Smooth muscle cell (in vitro differentiated cells): Measurements from ENCODE around the gene SPSB4. TPM values are rescaled to one million over a fixed set of nuclear protein-coding genes. Genes with fewer than 3 reads are reported as not detected.

Experiments used
- DNase-seq: peaks from one replicate; lab custom pipeline; 2025; ENCODE audit not compliant: unreplicated experiment; lab: John Stamatoyannopoulos, UW
- H2AFZ ChIP-seq: fragments of 200-600 bp; sonication (generic); 2 replicates; pipeline ENCODE4 v1.6.0; 2016; ENCODE audit warnings: antibody characterized with exemption, low read depth, mild to moderate bottlenecking
- H3F3A ChIP-seq: fragments of 200-600 bp; sonication (generic); 2 replicates; pipeline ENCODE4 v1.6.0; 2017; ENCODE audit warnings: antibody characterized with exemption, low read depth
- H3K27ac ChIP-seq: fragments of 200-600 bp; sonication (generic); 2 replicates; pipeline ENCODE4 v1.5.1; 2016; ENCODE audit warnings: low read depth, mild to moderate bottlenecking
- H3K27me3 ChIP-seq: fragments of 200-600 bp; sonication (generic); 2 replicates; pipeline ENCODE4 v1.6.1; 2016; ENCODE audit warnings: low read depth, mild to moderate bottlenecking
- H3K36me3 ChIP-seq: fragments of 200-600 bp; sonication (generic); 2 replicates; pipeline ENCODE4 v1.5.1; 2016; ENCODE audit warnings: low read depth
- H3K4me1 ChIP-seq: fragments of 200-600 bp; sonication (generic); 2 replicates; pipeline ENCODE4 v1.5.1; 2016; ENCODE audit warnings: low read depth
- H3K4me2 ChIP-seq: fragments of 200-600 bp; sonication (generic); 2 replicates; pipeline ENCODE4 v1.6.0; 2016; ENCODE audit warnings: mild to moderate bottlenecking
- H3K4me3 ChIP-seq: fragments of 200-600 bp; sonication (generic); 2 replicates; pipeline ENCODE4 v1.5.1; 2016; ENCODE audit warnings: mild to moderate bottlenecking
- H3K79me2 ChIP-seq: fragments of 200-600 bp; sonication (generic); 2 replicates; pipeline ENCODE4 v1.6.0; 2016; ENCODE audit warnings: low read depth, mild to moderate bottlenecking
- H3K9ac ChIP-seq: fragments of 200-600 bp; sonication (generic); 2 replicates; pipeline ENCODE4 v1.6.0; 2016; ENCODE audit warnings: low read depth
- H3K9me3 ChIP-seq: fragments of 200-600 bp; sonication (generic); replicated peaks from 2 replicates; pipeline ENCODE4 v1.5.1; 2016; ENCODE audit warnings: low read depth
- H4K20me1 ChIP-seq: fragments of 200-600 bp; sonication (generic); 2 replicates; pipeline ENCODE4 v1.6.0; 2016; ENCODE audit warnings: low read depth
- CTCF ChIP-seq: fragments of 200-600 bp; sonication (generic); IDR thresholded peaks from 2 replicates; pipeline ENCODE4 v1.5.1; 2017; ENCODE audit warnings: borderline replicate concordance, mild to moderate bottlenecking, antibody characterized with exemption; ENCODE audit not compliant: insufficient read depth, poor library complexity, severe bottlenecking
- WGBS: methylation state at CpG from one replicate; pipeline ENCODE4 v1.1.7; 2016; ENCODE audit warnings: low lambda C conversion rate; 5-methylcytosine and 5-hydroxymethylcytosine counted together
- polyA plus RNA-seq: library from polyadenylated mRNA; unstranded; fragments of >200 nt; fragmentation: Nextera tagmentation; extraction: Ambion mirVana; gene quantifications from 2 replicates; pipeline ENCODE4 v1.2.1, GENCODE V29; 2016
- total RNA-seq: library from RNA; depleted of rRNA; stranded (reverse); fragments of >200 nt; gene quantifications from 2 replicates; pipeline ENCODE4 v1.2.3, GENCODE V29; 2014

SPSB4 gene
- total and polyA plus RNA-seq, 2 experiments from 2014 or later = 1.8 to 3.9 TPM

GRCh38 chr3:141114179-141114745 is 63.1 kb downstream of the SPSB4 start:
- no peak for DNase-seq
- H4K20me1 ChIP-seq = no peaks in the 10 kb centered on the region
- H3K36me3 ChIP-seq = no peaks in the 10 kb centered on the region
- H3K79me2 ChIP-seq = no peaks in the 10 kb centered on the region
- no peak overlapping the region for H3K4me3 ChIP-seq
- no peak for TF ChIP-seq CTCF
- H3K9me3 ChIP-seq = no peaks in the 10 kb centered on the region
- no peaks in the 10 kb centered on the region for H3K4me1 ChIP-seq
- no peak overlapping the region for H2AFZ ChIP-seq
- no peak overlapping the region for H3K9ac ChIP-seq
- H3F3A ChIP-seq = no peaks in the 10 kb centered on the region
- H3K4me2 ChIP-seq = no peak overlapping the region
- no peak overlapping the region for H3K27ac ChIP-seq
- no peaks in the 10 kb centered on the region for H3K27me3 ChIP-seq
- 97% methylated on average over 10 of the region's 10 CpGs for WGBS

- Histone ChIP-seq H3K27me3 (no peaks in the 10 kb centered on the region), H2AFZ (no peak overlapping the region), H3K79me2 (no peaks in the 10 kb centered on the region), H3K4me3 (no peak overlapping the region), H3K36me3 (no peaks in the 10 kb centered on the region), H3F3A (no peaks in the 10 kb centered on the region), H3K9me3 (no peaks in the 10 kb centered on the region), H4K20me1 (no peaks in the 10 kb centered on the region), H3K9ac (no peak overlapping the region), H3K4me1 (no peaks in the 10 kb centered on the region), H3K27ac (no peak overlapping the region), H3K4me2 (no peak overlapping the region)
- TF ChIP-seq CTCF = peak; percentile 19
- 83% methylated on average over 13 of the region's 13 CpGs for WGBS
- DNase-seq = no peak
Observed at GRCh38 chr3:141114816-141115460, 63.8 kb downstream of the SPSB4 start.

GRCh38 chr3:141115789-141116541 is 64.8 kb downstream of the SPSB4 start:
- Histone ChIP-seq H3K4me3 (no peak overlapping the region), H3K27me3 (no peaks in the 10 kb centered on the region), H4K20me1 (no peaks in the 10 kb centered on the region), H3K4me1 (no peaks in the 10 kb centered on the region), H3K4me2 (peak overlapping the region; percentile 31), H3K36me3 (no peaks in the 10 kb centered on the region), H3K9ac (no peak overlapping the region), H3K79me2 (no peaks in the 10 kb centered on the region), H3K9me3 (no peaks in the 10 kb centered on the region), H2AFZ (no peak overlapping the region), H3K27ac (peak overlapping the region; percentile 41), H3F3A (no peaks in the 10 kb centered on the region)
- no peak for DNase-seq
- TF ChIP-seq CTCF = no peak
- WGBS = 62% methylated on average over 3 of the region's 3 CpGs
